Occipital lobe (tissue), 2 donors: ENCODE results near the gene GPR63. TPM values are rescaled to one million over a fixed set of nuclear protein-coding genes. Genes with fewer than 3 reads are reported as not detected.
"Not testable (repeated sequence)": the region's sequence is repeated elsewhere in the genome, so short reads cannot be mapped to it uniquely, and the experiment has no call there.

ENCODE experiments used
- DNase-seq: peaks from one replicate; lab custom pipeline; 2025; lab: John Stamatoyannopoulos, UW
- total RNA-seq: library from RNA; depleted of rRNA; stranded (reverse); fragments of >200 nt; gene quantifications from one replicate; pipeline ENCODE4 v1.2.3, GENCODE V29; 2014

The GPR63 gene
- 27.9 TPM for total RNA-seq

DNA sequence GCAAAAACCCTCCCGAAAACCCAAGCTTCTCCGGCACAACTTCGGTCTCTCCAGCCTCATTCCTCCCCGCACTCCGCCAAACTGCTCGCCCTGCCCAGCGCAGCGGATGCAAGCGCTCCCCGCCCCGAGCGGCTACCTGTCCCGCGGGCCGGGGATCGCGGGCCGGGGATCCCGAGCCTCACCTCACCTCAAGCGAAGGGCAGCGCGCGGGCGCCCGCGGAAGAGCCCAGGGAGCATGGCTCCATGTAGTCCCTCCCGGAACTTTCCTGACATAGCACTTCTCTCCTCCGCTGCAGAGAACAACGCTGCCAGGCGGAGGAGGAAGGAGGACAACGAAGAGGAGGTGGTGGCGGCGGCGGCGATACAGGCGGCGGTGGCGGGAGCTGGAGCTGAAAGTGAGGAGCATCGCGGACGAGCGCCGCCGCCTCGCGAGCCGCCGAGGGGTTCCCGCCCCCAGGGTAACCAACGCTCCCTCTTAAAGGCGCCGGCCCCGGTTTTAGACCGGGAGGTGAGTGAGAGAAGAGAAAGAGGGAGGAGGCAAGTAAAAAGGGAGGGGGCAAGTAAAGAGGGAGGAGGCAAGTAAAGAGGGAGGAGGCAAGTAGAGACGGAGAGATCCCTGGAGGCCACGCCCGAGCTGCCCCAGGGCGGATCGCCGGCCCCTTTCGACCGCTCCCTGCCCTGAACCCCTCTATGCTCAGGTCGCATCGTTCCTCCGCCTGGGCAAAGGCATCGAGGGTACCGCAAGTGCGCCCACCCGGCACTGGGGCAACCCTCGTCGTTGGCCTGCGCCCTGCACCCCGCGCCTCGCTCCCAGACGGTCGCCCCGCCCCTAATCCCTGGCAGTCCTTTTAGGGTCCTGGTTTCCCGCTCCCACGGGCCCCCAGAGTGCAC lies at the start of gene GPR63:
TSS of gene GPR63 (minus strand) at position 397 of the 891 bp plus-strand sequence. CDS start 37,746 bp downstream, outside the sequence.
- DNase-seq = peak; percentile 70

DNA sequence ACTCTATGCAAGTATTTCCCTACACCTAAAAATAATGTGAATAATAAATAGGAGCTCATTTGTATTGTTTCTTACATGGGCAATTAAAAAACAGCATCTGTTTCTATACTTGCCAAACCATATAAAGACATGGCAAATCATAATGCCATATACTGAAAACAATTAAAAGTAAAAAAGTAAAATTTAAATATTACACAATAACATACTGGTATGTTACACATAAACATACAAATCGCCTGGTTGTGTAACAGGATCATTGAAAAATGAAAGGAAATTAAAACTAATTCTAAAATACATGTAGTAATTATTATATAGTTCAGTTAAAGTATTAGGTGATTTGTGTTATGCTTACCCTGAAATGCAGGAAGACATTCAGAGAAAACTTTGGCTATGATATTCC lies 49.2 kb upstream of the GPR63 start:
- DNase-seq = no peak

DNA sequence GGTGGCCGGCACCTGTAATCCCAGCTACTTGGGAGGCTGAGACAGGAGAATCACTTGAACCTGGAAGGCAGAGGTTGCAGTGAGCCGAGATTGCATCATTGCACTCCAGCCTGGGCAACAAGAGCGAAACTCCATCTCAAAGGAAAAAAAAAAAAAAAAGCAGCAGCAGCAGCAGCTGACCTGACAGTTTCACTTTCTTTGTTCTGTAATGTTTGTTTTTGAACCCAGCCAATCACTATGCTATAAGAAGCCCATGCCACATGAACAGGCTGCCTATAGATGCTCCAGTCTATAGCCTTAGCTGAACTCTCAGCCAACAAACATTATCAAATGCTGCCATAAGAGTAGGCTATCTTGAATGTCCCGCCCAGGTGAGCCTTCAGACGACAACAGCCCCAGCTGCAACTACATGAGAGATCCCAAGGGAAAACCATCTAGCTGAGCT lies 47.9 kb upstream of the GPR63 start:
- not testable (repeated sequence) for DNase-seq

DNA sequence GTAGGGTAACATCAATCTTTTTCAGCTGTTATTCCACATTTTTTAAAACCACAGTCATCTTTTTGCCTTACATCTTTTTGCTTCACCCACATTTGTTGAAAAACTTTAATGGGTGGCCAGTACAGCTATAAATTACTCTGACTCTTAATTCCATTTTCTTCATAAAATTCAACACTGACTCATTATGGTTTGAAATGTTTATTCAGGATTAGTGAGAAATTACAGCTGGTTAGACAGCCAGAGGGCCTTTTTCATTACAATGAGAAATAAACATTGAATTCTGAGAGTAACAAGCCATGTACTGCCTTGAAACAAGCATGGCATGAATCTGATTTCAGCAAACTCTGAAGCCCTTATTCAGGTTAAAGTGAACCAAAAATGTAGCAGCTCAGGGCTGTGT lies 40.9 kb upstream of the GPR63 start:
- no peak for DNase-seq

- no peak for DNase-seq
Observed at GRCh38 chr6:96876886-96877545, 39.7 kb upstream of the GPR63 start.

- DNase-seq = no peak
Observed at GRCh38 chr6:96872976-96873375, 35.7 kb upstream of the GPR63 start.

GRCh38 chr6:96865055-96865405 lies 27.8 kb upstream of the GPR63 start:
- no peak for DNase-seq

GRCh38 chr6:96864216-96865054 lies 27.2 kb upstream of the GPR63 start:
- no peak for DNase-seq

GRCh38 chr6:96862560-96862959 lies 25.3 kb upstream of the GPR63 start:
- no peak for DNase-seq

DNA sequence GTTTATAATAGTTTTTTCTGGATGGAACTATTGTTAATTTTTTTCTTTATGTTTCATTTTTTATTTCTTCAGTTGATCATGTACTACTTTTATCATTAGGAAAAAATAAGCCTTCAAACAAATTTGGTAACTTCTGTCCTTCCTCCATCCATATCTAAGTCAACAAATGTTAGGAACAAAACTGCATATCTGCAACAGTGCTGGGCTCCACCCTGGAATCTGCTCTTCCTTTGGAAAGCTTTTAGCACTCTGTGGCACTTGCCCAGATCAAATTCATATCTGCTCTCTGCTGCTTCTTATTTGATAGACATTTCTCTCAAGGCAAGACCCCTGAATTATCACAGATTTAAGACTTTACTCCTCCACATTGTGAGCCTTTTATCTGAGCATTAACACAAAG lies 24.3 kb upstream of the GPR63 start:
- DNase-seq = no peak

DNA sequence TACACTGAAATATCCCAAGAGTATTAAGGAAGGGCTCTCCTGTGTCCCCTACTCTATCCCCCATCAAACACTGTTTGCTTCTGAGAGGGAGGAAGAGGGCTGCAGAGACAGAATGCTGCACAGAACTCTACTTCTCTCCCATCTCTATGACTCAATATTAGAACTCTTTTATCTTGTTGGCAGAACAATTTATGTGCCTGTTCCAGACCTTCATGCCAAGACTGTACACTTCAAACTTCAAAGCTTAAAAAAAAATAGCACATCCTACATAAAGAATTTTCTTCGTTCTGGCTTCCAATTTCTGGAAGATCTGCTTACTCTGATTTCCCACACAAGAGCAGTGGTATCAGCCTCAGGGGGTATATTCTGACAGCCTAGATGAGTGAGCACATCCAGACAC lies 19.6 kb upstream of the GPR63 start:
- no peak for DNase-seq

GRCh38 chr6:96853083-96853482 lies 15.8 kb upstream of the GPR63 start:
- no peak for DNase-seq

DNA sequence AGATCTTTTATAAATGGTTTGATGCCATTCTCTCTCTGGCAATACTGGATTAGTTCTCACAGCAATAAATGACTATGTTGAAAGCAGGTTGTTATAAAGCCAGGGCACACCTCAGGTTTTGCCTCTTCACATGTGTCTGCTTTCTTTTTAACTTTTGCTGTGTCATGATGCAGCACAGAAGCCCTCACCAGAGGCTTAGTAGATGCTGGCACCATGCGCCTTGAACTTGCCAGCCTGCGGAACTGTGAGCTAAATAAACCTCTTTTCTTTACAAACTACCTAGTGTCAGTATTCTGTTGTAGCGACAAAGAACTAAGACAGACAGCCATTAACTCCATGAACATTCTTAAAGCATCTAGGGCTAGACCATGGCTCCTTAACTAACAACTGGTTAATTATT lies 15.3 kb upstream of the GPR63 start:
- no peak for DNase-seq

DNA sequence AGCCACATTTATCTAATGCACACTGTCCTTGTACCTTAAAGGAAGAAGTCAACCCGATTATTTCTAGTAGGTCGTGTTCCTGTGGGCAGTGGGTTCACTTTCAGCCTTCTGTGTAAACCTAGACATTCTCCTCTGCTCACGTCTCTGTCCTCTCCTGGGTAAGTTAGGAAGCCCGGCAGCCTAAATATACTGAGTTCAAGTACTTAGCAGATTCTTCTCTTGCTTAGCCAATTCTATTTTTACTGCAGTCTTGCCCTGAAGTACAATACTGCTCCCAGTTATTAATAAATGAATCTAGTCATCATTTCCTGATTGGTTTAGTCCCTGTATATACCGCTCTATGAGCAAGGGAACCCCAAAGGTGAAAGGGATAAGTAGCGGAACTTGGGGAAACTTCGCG lies 14.6 kb upstream of the GPR63 start:
- no peak for DNase-seq

- no peak for DNase-seq
Observed at GRCh38 chr6:96849615-96850014, 12.3 kb upstream of the GPR63 start.

DNA sequence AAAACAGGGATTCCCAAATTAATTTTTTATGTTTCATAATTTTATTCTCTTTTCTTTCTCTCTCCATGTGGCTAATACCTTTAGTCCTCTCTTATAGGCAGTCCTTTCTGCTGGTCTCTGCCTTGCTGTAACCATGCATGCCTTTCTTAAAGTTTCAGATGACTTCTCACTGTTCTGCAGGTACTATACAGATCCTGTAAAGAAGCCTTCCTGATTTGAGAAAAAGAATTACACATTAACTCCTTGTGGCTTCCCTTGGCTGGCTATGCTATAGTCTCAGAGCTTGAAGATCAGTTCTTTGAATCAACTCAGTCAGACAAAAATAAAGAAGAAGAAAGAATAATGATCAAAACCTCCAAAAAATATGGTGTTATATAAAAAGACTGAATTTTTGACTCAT lies 7.3 kb upstream of the GPR63 start:
- no peak for DNase-seq

DNA sequence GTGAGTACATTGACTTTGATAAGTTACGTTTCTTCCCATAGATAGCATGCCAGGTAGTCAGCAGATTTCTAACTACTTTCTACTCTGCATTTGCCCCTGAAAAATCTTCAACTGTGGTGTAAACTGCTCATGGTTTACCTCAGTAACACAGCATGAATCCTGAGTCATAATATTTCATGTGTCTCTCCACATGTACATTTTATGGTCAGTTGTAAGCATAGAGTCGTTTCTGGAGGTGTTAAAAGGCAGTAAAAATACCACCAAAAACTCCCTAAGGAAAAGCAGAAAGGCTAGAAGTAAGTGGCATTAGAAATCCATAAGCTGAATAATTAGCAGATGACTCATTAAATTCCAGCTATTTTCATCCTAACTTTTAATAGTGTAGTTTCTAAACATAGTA lies 4.1 kb upstream of the GPR63 start:
- no peak for DNase-seq

- peak; percentile 26 for DNase-seq
Observed at GRCh38 chr6:96836631-96837080, 621 bp downstream of the GPR63 start.

DNA sequence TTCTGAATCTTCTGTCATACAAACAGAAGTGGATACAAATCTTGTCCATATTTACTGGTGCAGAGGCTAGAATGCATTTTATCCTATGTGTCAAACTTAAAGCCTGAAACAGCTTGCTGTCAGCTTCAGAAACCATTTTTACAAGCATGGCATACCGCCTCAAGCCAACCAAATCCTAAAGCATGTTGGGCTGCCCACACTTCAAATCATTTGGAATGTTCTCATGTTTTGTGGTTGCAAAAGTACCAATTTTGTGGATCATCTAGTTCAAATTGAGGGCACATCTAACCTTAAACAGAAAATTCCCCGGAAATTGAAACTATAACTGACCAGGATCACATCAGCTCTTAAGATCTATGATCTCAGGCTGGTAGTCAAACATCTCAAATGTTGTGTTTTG lies 3.2 kb downstream of the GPR63 start:
- DNase-seq = no peak

DNA sequence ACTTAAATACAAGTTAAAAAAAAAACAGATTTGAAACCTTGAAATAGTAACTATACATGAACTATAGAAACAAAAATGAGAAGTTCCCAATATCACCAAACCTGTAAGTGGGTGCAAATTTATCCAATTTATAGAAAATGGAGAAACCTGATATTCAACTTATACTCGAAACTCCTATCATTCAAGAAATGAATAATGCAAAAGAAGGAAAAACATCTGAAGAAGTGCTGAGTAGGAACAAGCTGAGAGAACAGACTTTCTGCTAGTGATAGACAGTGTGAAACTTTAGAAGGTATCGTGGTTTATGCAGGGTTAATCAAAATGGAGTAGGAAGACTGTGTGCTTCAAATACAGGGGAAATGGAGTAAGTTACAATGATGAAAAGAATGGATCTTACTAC lies 4.5 kb downstream of the GPR63 start:
- no peak for DNase-seq

DNA sequence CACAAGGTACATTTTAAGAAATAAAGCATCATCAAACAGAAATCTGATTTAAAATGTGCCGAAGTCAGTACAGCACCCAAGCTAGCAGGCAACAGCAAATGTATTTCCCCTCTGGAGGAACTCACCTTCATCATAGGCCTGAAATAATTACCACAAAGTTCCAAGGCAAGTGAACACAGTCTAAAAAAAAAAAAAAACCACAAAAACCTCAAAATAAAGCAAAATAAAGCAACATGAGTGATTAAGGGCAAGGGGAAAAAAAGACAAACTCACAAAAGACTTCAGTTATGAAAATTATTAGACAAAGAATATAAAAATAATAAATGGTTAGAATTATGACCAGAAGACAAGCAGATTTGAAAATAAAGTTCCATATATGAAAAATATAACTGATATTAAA lies 10.4 kb downstream of the GPR63 start:
- no peak for DNase-seq

- no peak for DNase-seq
Observed at GRCh38 chr6:96823743-96824142, 13.5 kb downstream of the GPR63 start.
